GM23338 (cell line): ENCODE data around the gene TSKS. TPM values are rescaled to one million over a fixed set of nuclear protein-coding genes. Genes with fewer than 3 reads are reported as not detected.

Experiments
- ATAC-seq: fragments of 200-7000 bp; cut with Tn5 transposase; 3 replicates; pipeline ENCODE4 v1.9.1; 2020
- DNase-seq: peaks from one replicate; pipeline ENCODE4 v3.0.0-alpha.2; 2015; ENCODE audit warnings: low spot score
- H2AFZ ChIP-seq: fragments of 200-600 bp; sonication (generic); 2 replicates; pipeline ENCODE4 v1.8.0; 2016; ENCODE audit warnings: antibody characterized with exemption, mild to moderate bottlenecking, moderate library complexity
- H3F3A ChIP-seq: fragments of 200-600 bp; sonication (generic); replicated peaks from 2 replicates; pipeline ENCODE4 v1.8.0; 2017; ENCODE audit warnings: antibody characterized with exemption, mixed run types, low read depth
- H3K27ac ChIP-seq: fragments of 200-600 bp; sonication (generic); 2 replicates; pipeline ENCODE4 v1.6.1; 2016; ENCODE audit warnings: low read depth
- H3K27me3 ChIP-seq: fragments of 200-600 bp; sonication (generic); 2 replicates; pipeline ENCODE4 v1.8.0; 2016; ENCODE audit warnings: mild to moderate bottlenecking, mixed run types, moderate library complexity; ENCODE audit not compliant: insufficient read depth
- H3K36me3 ChIP-seq: fragments of 200-600 bp; sonication (generic); 2 replicates; pipeline ENCODE4 v1.8.0; 2016; ENCODE audit warnings: mild to moderate bottlenecking; ENCODE audit not compliant: insufficient read depth
- H3K4me1 ChIP-seq: fragments of 200-600 bp; sonication (generic); 2 replicates; pipeline ENCODE4 v1.8.0; 2016; ENCODE audit warnings: mild to moderate bottlenecking, moderate library complexity; ENCODE audit not compliant: insufficient read depth
- H3K4me2 ChIP-seq: fragments of 200-600 bp; sonication (generic); 2 replicates; pipeline ENCODE4 v1.7.1; 2017; ENCODE audit warnings: mixed run types
- H3K4me3 ChIP-seq: fragments of 200-600 bp; sonication (generic); 2 replicates; pipeline ENCODE4 v1.6.1; 2016; ENCODE audit warnings: mixed run types
- H3K79me2 ChIP-seq: fragments of 200-600 bp; sonication (generic); replicated peaks from 2 replicates; pipeline ENCODE4 v1.8.0; 2017; ENCODE audit warnings: mild to moderate bottlenecking; ENCODE audit not compliant: insufficient read depth
- H3K9me2 ChIP-seq: fragments of 200-600 bp; sonication (generic); 2 replicates; pipeline ENCODE4 v1.8.0; 2017; ENCODE audit not compliant: insufficient read depth
- H4K20me1 ChIP-seq: fragments of 200-600 bp; sonication (generic); replicated peaks from 2 replicates; pipeline ENCODE4 v1.8.0; 2017; ENCODE audit warnings: mild to moderate bottlenecking; ENCODE audit not compliant: insufficient read depth
- H3K27ac Mint-ChIP-seq: 2 replicates; pipeline ENCODE4 v1.8.0; 2020; ENCODE audit warnings: inconsistent platforms, mild to moderate bottlenecking, moderate library complexity, mixed read lengths
- H3K27me3 Mint-ChIP-seq: 3 replicates; pipeline ENCODE4 v1.8.0; 2022; ENCODE audit warnings: low read depth, mild to moderate bottlenecking, moderate library complexity, mixed read lengths, inconsistent platforms; ENCODE audit not compliant: insufficient read depth, poor library complexity
- H3K36me3 Mint-ChIP-seq: 3 replicates; pipeline ENCODE4 v1.8.0; 2021; ENCODE audit warnings: low read depth, mild to moderate bottlenecking, inconsistent platforms, moderate library complexity, mixed read lengths
- H3K4me1 Mint-ChIP-seq: 3 replicates; pipeline ENCODE4 v1.8.0; 2020; ENCODE audit warnings: mild to moderate bottlenecking, inconsistent platforms, mixed read lengths
- H3K4me3 Mint-ChIP-seq: 3 replicates; pipeline ENCODE4 v1.8.0; 2021; ENCODE audit warnings: moderate library complexity, mild to moderate bottlenecking, inconsistent platforms, mixed read lengths
- H3K9me3 Mint-ChIP-seq: 3 replicates; pipeline ENCODE4 v1.8.0; 2020; ENCODE audit warnings: moderate library complexity, mild to moderate bottlenecking, inconsistent platforms, mixed read lengths
- ETS1 ChIP-seq: IDR thresholded peaks from 2 replicates; pipeline ENCODE4 v1.6.1; 2016; ENCODE audit warnings: antibody characterized with exemption
- EZH2phosphoT487 ChIP-seq: fragments of 200-600 bp; sonication (generic); IDR thresholded peaks from one replicate; pipeline ENCODE4 v1.8.1; 2018; ENCODE audit warnings: antibody characterized with exemption; ENCODE audit not compliant: unreplicated experiment
- JUNB ChIP-seq: IDR thresholded peaks from one replicate; pipeline ENCODE4 v1.6.1; 2016; ENCODE audit warnings: antibody characterized with exemption; ENCODE audit not compliant: unreplicated experiment
- NANOG ChIP-seq: IDR thresholded peaks from 2 replicates; pipeline ENCODE4 v1.6.1; 2016; ENCODE audit warnings: antibody characterized with exemption, borderline replicate concordance
- POLR2AphosphoS5 ChIP-seq: IDR thresholded peaks from 2 replicates; pipeline ENCODE4 v1.6.1; 2016; ENCODE audit warnings: antibody characterized with exemption, low read depth
- REST ChIP-seq: IDR thresholded peaks from one replicate; pipeline ENCODE4 v1.6.1; 2018; ENCODE audit warnings: antibody characterized with exemption; ENCODE audit not compliant: unreplicated experiment
- STAT1 ChIP-seq: IDR thresholded peaks from one replicate; pipeline ENCODE4 v1.6.1; 2016; ENCODE audit warnings: antibody characterized with exemption; ENCODE audit not compliant: unreplicated experiment
- ZNF114 ChIP-seq: fragments of 250-450 bp; sonication (Bioruptor Pico); IDR thresholded peaks from 2 replicates; pipeline ENCODE4 v1.5.0; 2020; ENCODE audit warnings: mild to moderate bottlenecking, moderate library complexity
- ZNF331 ChIP-seq: fragments of 250-450 bp; sonication (Bioruptor Pico); IDR thresholded peaks from 2 replicates; pipeline ENCODE4 v1.5.0; 2020; ENCODE audit warnings: low read depth, mild to moderate bottlenecking, moderate library complexity
- polyA plus RNA-seq: library from polyadenylated mRNA; unstranded; fragments of >200 nt; fragmentation: Nextera tagmentation; extraction: Ambion mirVana; gene quantifications from 2 replicates; pipeline ENCODE4 v1.2.1, GENCODE V29; 2016
- total RNA-seq: library from RNA; depleted of rRNA; stranded (reverse); fragments of >200 nt; shearing (Covaris generic); gene quantifications from 2 replicates; pipeline ENCODE4 v1.2.3, GENCODE V29; 2014

TSKS gene
- total and polyA plus RNA-seq, 2 experiments from 2014 or later, result 0.99 TPM; not detected in 1

- no peak for TF ChIP-seq ZNF114 (CRISPR knock-in tag)
- TF ChIP-seq ETS1, result no peak
- no peak for TF ChIP-seq ZNF331 (CRISPR knock-in tag)
- TF ChIP-seq STAT1, result no peak
- no peak for TF ChIP-seq REST
- no peak for TF ChIP-seq POLR2AphosphoS5
- no peak for TF ChIP-seq NANOG
- H3K4me3 Mint-ChIP-seq, result no peak overlapping the region
- H3K36me3 Mint-ChIP-seq, result peaks cover 52% of the 10 kb centered on the region
- Histone ChIP-seq H3K36me3 (peaks cover 7% of the 10 kb centered on the region; the same call in 1 of the 2 replicates), H3F3A (no peaks in the 10 kb centered on the region), H3K4me2 (no peak overlapping the region), H3K79me2 (no peaks in the 10 kb centered on the region), H3K27me3 (no peaks in the 10 kb centered on the region), H3K4me3 (no peak overlapping the region), H4K20me1 (no peaks in the 10 kb centered on the region), H2AFZ (no peak overlapping the region), H3K4me1 (no peaks in the 10 kb centered on the region), H3K9me2 (no peaks in the 10 kb centered on the region), H3K27ac (no peak overlapping the region)
- no peak overlapping the region for H3K27ac Mint-ChIP-seq
- H3K9me3 Mint-ChIP-seq, result no peaks in the 10 kb centered on the region
- ATAC-seq (no peak), DNase-seq (no peak)
- H3K4me1 Mint-ChIP-seq, result no peaks in the 10 kb centered on the region
- peaks cover 13% of the 10 kb centered on the region for H3K27me3 Mint-ChIP-seq
Observed at GRCh38 chr19:49705919-49706318, 57.2 kb downstream of the TSKS start.

- Mint-ChIP-seq H3K27ac (no peak overlapping the region), H3K4me1 (no peaks in the 10 kb centered on the region)
- TF ChIP-seq NANOG (no peak), ETS1 (no peak), EZH2phosphoT487 (no peak), JUNB (no peak)
Observed at GRCh38 chr19:49704888-49705642, 58.0 kb downstream of the TSKS start.

More at GRCh38 chr19:49704888-49705642, 58.0 kb downstream of the TSKS start:
- peaks cover 16% of the 10 kb centered on the region for H3K27me3 Mint-ChIP-seq
- peaks cover 44% of the 10 kb centered on the region for H3K36me3 Mint-ChIP-seq
- Histone ChIP-seq H3K9me2 (no peaks in the 10 kb centered on the region), H4K20me1 (no peaks in the 10 kb centered on the region), H3K79me2 (no peaks in the 10 kb centered on the region), H2AFZ (no peak overlapping the region), H3K4me3 (no peak overlapping the region), H3K36me3 (no peaks in the 10 kb centered on the region; the same call in 1 of the 2 replicates), H3K4me1 (no peaks in the 10 kb centered on the region), H3K4me2 (no peak overlapping the region), H3K27me3 (no peaks in the 10 kb centered on the region), H3K27ac (no peak overlapping the region), H3F3A (no peaks in the 10 kb centered on the region)
- H3K9me3 Mint-ChIP-seq, result no peaks in the 10 kb centered on the region
- ATAC-seq (no peak), DNase-seq (no peak)
- no peak overlapping the region for H3K4me3 Mint-ChIP-seq
